Islet precursor cell (in vitro differentiated cells): ENCODE measurements around the gene MAML3.
A peak's percentile ranks its signal among the peaks of the same experiment; 100 is the strongest.

ENCODE experiments used
- DNase-seq: peaks from one replicate; pipeline ENCODE4 v3.0.0-alpha.2; 2018

The MAML3 gene

GRCh38 chr4:140154572-140154891, 548 bp upstream of the MAML3 start:
- no peak for DNase-seq

- DNase-seq: no peak
Observed at GRCh38 chr4:140153419-140153717, 616 bp downstream of the MAML3 start.

GRCh38 chr4:140152751-140153418, 1.1 kb downstream of the MAML3 start:
- peak; percentile 71 for DNase-seq

GRCh38 chr4:140152013-140152703, 1.8 kb downstream of the MAML3 start:
- no peak for DNase-seq

GRCh38 chr4:140151699-140152012, 2.3 kb downstream of the MAML3 start:
- DNase-seq: peak; percentile 97

- peak; percentile 98 for DNase-seq
Observed at GRCh38 chr4:140150886-140151698, 2.9 kb downstream of the MAML3 start.

GRCh38 chr4:140150636-140150885, 3.4 kb downstream of the MAML3 start:
- no peak for DNase-seq

GRCh38 chr4:140149846-140150635, 3.9 kb downstream of the MAML3 start:
- DNase-seq: peak; percentile 90

GRCh38 chr4:140144050-140144449, 9.9 kb downstream of the MAML3 start:
- no peak for DNase-seq

- DNase-seq: no peak
Observed at GRCh38 chr4:140141210-140141835, 12.7 kb downstream of the MAML3 start.

- DNase-seq: no peak
Observed at GRCh38 chr4:140140566-140140965, 13.4 kb downstream of the MAML3 start.

GRCh38 chr4:140138428-140138827, 15.6 kb downstream of the MAML3 start:
- no peak for DNase-seq

- DNase-seq: peak; percentile 67
Observed at GRCh38 chr4:140137671-140138070, 16.3 kb downstream of the MAML3 start.

- DNase-seq: no peak
Observed at GRCh38 chr4:140136509-140136908, 17.5 kb downstream of the MAML3 start.

GRCh38 chr4:140135529-140136088, 18.4 kb downstream of the MAML3 start:
- no peak for DNase-seq

GRCh38 chr4:140134746-140135425, 19.1 kb downstream of the MAML3 start:
- no peak for DNase-seq

- no peak for DNase-seq
Observed at GRCh38 chr4:140133576-140133975, 20.4 kb downstream of the MAML3 start.

- DNase-seq: no peak
Observed at GRCh38 chr4:140131675-140132229, 22.2 kb downstream of the MAML3 start.

GRCh38 chr4:140130677-140131076, 23.3 kb downstream of the MAML3 start:
- no peak for DNase-seq

GRCh38 chr4:140127422-140127821, 26.6 kb downstream of the MAML3 start:
- DNase-seq: no peak

GRCh38 chr4:140126261-140126660, 27.7 kb downstream of the MAML3 start:
- DNase-seq: no peak

GRCh38 chr4:140125374-140125773, 28.6 kb downstream of the MAML3 start:
- DNase-seq: no peak
